Hippocampal formation (tissue), 2 donors: ENCODE data around the gene GPI.
"Not testable (repeated sequence)": the region's sequence is repeated elsewhere in the genome, so short reads cannot be mapped to it uniquely, and the experiment has no call there.

Experiments used
- DNase-seq, 2 donors: peaks; one replicate each; lab custom pipeline; 2025; lab: John Stamatoyannopoulos, UW

Gene GPI

DNA sequence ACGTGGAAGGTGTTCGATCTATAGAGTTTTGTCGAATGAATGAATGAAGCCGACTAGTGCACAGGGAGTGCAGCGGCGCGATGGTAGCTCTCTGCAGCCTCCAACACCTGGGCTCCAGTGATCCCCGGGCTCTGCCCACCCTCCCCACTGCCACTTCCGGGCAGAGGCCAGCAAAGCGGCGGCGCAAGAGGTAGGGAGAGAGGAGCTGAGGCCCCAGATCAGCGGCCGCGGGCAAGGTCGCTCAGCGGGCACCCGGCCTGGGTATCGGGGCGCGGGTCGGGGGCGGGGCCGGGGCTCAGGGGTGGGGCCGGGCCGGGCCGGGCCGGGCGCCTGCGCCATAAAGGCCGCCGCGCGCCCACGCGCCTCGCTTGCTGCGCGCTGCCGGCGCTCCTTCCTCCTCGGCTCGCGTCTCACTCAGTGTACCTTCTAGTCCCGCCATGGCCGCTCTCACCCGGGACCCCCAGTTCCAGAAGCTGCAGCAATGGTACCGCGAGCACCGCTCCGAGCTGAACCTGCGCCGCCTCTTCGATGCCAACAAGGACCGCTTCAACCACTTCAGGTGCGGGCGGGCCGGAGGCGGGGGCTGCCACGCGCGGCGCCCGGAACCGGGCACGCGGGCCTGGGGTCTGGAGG is at the start of gene GPI:
Gene GPI, plus strand, starts transcription at position 367 of the 633 bp plus-strand sequence. Its CDS starts 71 bp downstream, at position 438.
- peak; percentile 27 to 64 for DNase-seq

DNA sequence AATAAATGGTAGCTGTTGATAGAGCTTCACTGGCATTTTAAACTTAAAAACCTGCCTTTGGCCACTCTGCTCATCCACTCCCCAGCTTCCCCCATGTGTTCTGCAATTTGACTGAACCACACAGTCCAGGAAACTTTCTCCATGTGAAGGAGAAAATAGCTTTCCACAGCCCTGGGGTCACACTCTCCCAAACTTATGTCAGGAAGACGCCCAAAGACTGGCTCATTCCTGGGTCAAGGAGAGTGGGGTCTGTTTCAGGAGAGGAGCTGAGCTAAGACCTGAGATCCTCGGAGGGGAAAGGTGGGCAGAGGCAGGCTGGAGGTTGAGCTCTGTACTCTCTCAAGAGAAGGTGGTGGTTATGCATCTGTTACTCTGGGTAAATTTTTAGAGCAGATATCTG is 48.7 kb upstream of the GPI start:
- DNase-seq, result no peak

DNA sequence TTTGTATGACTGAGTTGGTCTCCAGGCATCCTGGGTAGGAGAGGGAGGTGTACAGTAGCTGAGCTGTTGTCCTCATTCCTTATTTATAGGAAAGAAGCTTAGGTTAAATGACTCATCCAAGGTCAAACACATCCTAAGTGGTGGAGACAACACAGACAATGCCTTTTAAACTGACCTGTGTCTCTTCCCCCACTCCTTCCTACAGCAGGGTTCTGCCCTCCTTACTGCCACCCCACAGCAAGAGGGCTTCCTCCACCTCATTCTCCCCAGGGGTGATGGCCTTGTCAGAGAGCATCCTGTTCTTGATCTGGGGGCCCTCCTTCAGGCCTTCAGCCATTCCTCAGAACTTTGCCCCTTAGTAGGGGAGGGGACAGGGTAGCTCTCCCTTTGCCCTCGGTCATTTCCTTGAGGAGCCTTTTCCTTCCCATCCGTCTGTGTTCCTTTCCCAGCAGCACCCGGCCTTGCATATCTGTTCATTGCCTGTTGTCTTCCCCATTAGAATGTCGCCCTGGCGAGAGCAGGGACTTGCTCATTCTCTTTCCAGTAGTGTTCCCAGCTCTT is 48.2 kb upstream of the GPI start:
- DNase-seq, result no peak

DNA sequence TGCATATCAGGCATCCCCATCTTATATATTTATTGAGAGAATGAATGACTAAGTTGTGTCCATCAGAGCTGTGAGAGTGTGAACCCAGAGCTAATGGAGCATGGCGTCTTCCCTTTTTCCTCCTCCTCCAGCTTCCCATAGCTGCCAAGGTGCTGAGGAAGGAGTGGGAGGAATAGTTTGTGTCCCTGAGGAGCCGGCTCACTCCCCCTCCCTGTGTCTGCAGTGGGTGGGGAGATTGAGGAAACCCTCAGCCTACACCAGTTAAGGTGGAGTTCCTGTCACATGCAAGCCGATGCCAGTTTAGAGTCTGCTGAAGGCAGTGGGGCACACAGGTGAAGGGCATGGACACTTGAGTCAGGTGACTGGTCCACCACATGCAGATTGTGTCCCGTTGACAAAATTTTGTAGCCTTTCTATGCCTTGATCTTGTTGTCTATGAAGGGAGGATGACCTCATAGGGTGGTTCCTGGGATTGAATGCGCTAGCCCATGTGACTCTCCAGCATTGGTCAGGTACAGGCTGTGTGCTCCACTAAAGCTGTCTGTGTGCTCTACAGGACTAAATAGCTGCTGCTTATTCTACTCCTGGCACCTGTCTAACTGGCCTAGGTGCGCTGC is 47.6 kb upstream of the GPI start:
- no peak for DNase-seq

DNA sequence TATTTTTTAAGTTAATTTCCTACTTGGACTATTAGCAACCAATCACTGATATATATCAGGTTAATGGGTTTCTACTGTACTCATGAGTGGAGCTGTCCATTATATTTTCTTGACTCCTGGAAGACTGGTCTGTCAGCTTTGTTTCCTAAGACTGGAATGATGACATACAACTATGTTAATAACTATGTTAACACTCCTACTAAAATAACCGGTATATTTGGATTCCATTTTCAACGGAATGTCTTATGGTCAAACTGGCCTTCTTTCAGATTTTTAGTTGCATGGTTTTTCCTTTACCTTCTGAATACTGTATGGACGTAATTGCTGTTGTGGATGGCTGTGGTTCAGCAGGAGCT is 45.8 kb upstream of the GPI start:
- no peak for DNase-seq

DNA sequence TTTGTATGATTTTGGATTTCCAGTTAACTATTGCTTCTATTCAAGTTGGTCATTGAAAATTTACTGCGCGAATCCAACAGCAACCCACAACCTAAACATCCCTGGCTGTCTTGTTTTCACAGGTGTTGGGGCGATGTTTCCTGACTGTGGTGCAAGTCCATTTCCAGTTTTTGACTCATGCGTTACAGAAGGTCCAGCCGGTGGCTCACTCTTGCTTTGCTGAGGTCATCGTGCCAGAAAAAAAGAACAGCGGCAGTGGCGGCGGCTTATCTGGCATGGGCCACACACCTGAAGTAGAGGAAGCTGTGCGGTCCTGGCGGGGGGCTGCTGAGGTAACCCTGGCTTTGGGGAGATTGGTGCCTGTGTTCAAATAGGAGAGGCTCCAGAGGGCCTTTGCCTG is 45.2 kb upstream of the GPI start:
- DNase-seq, result no peak

DNA sequence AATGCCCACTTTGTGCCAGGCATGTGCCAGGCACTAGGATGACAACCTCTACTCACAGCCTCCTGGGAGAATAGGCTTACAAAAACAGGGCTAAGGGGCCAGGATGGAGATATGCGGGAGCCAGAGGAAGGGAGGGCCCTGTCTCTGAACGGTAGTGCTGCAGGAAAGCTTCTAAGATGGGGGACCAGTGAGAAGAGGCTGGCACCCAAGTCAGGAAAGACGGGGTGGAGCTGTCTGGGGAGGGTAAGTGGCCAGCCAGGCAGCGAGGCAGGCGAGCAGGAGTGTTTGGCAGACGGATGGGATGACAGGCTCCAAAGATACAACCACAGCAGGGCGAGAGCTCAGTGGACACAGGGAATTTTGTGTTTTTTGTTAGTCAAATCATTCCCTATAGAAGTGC is 44.7 kb upstream of the GPI start:
- DNase-seq, result peak in 1 of 2 donors; percentile 8

DNA sequence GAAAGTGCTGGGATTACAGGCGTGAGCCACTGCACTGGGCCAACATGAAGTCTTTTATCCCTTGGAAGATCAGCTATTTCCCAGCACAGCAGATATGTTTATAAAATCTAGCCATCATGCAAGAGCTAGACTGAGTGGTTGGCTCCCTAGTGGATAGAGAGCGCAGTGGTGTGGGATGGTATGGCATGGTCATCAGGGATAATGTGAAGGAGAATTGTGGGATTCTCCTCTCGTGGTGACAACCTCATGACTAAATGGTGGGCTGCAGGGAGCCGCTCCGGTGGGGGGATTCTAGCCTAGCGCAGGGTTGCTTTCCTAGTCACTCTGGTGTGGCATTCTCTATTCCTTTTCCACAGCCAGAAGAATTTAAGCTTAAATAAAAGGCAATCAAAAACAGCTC is 43.3 kb upstream of the GPI start:
- no peak for DNase-seq

DNA sequence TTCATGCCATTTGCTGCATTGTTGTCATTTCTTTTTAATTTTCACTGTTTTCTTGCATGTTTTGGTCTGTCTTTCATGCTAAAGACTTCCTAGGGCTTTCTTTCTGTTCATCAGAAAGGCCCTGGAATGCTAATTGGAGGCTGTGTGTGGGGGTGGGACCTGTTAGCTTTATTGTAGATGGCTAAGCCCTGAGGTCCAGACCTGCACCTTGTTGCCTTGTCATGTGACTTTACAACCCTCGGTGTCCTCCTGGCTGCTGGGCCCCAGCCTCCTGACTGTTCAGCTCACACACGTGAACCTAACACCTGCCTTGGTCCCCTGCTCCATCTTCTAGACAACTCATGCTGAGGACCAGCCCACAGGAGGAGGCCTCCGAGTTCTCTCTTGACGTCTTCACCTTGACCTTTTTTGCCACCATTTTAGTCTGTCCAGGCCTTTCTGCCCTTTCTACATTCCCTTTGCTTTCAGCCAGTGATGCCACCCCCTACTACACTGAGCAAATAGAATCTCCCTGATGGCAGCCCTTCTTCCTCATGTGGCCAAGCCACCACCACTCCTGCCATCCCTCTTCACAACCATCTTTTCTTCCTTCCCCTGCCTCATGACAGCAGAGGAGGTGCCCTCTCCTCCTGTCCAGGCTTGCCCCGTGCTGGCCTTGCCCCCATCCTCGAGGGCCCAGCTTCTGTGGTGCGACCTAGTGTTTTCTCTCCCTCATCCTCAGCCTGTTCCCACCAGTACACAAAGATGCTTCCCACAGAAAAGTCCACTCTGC is 41.4 kb upstream of the GPI start:
- DNase-seq, result no peak

DNA sequence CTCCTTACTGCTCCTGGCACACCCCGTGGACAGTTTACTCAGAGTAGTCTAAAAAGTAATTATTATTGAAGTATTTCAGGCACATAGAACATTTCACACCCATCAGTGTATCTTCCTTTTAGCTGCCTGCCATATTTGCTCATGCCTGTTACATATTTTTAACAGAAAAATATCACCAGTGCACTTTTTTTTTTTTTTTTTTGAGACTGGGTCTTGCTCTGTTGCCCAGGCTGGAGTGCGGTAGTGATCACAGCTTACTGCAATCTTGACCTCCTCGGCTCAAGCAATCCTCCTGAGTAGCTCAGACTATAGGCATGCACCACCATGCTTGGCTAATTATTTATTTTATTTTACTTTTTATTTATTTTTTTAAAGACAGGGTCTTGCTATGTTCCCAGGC is 40.7 kb upstream of the GPI start:
- DNase-seq, result no peak

DNA sequence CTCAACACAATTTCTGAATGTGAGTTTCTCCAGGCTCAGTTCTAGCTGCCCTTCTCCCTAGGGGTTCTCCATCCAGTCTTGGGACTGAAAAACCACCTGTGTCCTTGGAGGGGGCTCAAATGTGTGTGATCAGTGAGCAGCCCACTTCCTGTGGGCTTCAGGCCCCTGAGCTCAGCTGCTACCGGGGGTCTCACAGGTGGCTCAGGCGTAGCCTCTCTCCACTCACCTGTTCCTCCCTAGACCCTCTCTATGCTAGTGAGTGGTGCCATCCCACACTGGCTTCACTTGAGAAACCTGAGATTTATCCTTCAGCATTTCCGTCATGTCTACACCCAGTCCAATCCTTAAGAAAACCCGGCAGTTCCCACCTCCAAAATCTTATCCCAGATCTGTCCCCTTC is 39.8 kb upstream of the GPI start:
- no peak for DNase-seq

DNA sequence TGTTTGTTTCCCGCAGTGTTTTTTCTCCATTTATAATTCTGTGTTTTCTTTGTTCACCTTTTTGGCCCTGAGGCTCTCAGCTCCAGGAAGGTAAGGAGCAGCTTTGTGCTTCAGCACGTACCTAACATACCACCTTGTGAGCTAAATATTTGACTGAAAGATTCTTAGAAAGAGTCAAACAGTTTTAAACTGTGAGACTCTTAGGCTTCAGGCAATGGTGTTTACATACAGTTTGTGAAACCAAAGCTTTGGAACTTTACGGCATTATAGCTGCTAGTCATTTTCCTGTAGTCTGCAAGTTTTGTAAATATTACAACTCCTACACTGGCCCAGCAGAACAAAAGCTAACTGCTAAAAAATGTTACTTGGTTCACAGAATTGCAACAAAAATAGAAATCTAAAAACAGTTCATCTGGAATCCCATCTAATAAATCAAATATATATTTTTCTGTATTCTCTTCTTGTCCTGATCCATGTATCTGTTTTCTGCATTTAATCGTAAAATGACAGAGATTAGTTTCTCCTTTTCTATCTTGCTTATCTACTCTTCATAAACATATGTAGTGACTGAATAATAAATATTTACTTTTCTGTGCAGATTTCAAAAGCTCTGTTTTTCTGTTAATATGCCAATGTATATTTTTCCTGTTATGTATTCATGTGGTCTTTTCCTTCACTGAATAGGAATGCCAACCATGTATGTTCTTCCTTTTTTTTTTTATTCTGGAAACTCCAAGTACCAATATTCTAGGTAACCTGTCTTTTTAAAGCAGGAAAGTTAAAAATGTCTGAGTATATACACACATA is 38.8 kb upstream of the GPI start:
- DNase-seq, result no peak

DNA sequence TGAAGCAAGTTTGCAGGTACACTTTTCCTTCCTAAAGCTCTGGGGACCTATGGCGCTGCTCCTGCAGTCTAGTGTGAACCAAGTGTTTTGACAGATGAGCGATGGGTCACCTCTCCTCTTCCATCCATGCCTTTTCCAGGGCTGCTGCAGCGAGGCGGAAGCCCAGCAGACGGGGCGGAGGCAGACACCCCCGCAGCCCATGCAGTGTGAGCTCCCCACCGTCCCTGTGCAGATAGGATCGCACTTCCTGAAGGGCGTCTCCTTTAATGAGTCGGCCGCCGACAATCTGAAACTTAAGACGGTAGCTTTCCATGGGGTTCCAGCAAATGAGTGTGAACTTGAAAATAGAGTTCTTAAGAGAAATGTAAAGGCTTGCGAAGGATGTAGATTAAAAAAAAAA is 37.1 kb upstream of the GPI start:
- no peak for DNase-seq

DNA sequence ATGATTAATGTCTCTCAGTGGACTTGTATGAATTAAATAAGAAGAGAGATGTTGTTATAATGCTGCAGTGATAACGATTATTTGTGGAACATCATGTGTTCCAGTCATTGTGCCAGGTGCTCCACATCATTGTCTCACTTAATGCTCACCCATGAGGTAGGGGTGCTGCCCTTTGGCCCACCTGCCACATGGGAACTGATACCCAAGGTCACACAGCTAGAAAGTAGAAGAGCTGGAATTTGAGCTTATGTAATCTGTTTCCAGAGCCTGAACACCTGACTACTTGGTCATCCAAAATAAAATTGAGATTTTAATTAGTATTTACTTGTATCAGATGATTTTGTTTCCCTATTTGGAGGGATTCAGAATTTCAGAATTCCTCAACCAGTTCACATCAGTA is 36.0 kb upstream of the GPI start:
- no peak for DNase-seq

DNA sequence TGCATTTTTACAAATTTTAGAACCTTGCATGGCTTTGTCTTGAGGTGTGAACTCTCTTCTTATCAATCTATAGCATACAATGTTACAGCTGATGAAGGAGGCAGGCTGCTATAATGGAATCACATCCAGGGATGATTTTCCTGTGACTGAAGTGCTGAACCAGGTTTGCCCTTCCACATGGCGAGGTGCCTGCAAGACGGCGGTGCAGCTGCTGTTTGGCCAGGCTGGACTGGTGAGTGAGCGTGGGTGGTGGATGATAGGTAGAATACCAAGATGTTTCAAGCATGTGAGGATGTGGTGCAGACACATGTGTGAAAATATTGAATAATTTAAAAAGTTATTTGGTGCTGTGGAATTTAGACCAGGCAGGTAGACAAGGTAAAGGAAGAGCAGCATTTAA is 34.9 kb upstream of the GPI start:
- DNase-seq, result no peak

DNA sequence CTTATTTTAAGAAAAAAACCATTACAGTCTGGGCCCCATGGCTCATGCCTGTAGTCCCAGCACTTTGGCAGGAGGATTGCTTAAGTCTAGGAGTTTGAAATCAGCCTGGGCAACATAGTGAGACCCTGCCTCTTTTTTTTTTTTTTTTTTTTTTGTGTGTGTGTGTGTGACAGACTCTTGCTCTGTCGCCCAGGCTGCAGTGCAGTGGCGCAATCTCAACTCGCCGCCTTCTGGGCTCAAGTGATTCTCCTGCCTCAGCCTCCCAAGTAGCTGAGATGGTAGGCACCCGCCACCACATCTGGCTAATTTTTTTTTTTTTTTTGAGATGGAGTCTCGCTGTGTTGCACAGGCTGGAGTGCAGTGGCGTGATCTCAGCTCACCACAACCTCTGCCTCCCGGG is 34.4 kb upstream of the GPI start:
- DNase-seq, result not testable (repeated sequence)

DNA sequence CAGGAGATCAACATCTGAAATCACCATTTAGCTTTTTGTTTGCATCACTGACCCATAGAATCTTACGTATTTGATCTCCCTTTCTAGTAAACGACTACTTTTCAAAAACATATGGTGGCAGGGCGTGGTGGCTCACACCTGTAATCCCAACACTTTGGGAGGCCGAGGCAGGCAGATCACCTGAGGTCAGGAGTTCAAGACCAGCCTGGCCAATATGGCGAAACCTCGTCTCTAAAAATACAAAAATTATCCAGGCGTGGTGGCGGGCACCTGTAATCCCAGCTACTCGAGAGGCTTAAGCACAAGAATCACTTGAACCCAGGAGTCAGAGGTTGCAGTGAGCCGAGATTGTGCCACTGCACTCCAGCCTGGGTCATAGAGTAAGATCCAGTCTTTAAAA is 33.4 kb upstream of the GPI start:
- DNase-seq, result not testable (repeated sequence)

DNA sequence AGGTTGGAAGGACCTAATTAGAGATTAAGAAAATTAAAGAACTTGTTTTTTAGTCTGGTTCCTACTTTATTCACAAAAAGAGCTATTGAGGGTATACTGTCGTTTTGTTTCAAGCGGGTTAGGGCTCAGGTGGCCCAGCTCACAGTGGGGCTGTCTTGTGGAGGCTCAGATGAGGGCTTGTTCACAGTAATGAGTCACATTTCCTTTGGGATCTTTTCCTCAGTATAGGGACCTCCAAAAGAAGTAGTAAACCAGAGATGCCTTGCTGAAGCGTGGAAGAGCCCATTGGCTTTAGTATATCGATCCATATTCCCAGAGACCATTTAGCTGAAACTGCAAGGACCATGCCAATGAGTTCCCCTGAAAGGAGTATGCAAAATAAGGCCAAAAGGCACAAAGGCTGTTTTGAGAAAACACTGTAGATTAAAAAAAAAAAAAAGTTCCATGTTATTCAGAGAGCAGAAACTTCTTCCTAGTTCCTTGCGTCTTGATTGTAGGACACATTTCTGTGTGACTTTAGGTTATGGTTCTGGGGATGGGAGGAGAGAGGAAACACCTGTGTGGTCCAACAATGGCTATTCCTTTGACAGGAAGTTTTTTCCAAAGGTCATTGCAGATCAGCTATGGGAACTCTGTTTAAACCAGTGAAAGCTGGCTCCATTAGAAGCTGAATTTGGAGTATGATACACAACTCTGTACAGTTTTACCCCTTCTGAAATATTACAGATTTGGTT is 32.8 kb upstream of the GPI start:
- DNase-seq, result no peak

DNA sequence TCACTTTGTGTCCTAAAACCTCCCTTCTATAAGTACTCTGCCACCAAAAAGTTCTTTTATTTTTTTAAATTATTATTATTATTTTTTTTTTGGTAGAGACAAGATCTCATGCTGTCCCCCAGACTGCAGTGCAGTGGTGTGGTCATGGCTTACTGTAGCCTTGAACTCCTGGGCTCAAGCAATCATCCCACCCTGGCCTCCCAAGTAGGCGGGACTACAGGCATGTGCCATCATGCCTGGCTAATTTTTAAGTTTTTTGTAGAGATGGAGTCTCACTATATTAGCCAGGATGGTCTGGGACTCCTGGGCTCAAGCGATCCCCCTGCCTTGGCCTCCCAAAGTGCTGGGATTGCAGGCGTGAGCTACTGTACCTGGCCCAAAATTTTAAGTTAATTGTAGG is 29.1 kb upstream of the GPI start:
- no peak for DNase-seq

DNA sequence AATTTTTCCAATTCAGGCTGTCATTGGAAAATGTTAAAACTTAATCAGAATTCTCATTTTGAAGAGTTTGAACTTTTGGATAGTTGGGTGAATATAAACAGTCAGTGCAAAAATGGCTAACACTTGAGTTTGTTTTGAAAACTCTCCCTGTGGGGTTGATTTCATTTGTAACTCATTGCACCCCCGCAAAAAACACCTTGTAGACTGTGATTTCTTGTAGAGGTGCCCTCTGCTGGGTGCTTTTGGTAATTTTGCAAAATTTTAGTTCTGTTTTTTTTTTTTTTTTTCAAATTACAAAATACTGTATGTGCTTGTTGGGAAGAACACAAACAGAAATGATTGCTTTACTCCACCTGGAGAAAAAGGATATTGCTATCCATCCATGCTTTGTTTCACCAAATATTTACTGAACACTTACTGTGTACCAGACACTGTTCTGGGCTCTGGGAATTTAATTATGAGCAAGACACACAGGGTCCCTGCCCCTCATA is 28.2 kb upstream of the GPI start:
- DNase-seq, result no peak

DNA sequence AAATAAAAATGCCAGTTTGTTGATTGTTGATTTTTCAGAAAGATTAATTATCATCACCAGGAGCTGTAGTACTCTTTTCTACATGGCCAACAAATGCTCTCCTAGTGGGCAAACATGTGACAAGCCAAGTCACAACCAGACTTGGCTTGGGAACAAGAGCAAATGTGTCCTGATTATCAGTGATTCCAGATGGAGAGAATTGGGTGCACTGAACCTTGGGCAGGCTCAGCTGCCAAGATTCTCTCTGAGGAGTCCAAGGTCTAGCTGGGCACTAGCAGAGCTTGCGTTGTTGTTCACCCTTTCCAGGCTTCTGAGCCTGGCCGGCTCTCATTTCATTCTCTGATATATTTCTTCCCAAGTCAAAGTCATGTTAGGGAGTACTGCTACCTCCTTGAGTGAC is 27.3 kb upstream of the GPI start:
- DNase-seq, result no peak
